ENCODE data around the gene SHISA4. TPM values are rescaled to one million over a fixed set of nuclear protein-coding genes. Genes with fewer than 3 reads are reported as not detected.
A peak's percentile ranks its signal among the peaks of the same experiment; 100 is the strongest.
"Not testable (repeated sequence)": the region's sequence is repeated elsewhere in the genome, so short reads cannot be mapped to it uniquely, and the experiment has no call there.

Gene SHISA4
- total RNA-seq, 1 experiment from 2014 or later, result 7.6 TPM

DNA sequence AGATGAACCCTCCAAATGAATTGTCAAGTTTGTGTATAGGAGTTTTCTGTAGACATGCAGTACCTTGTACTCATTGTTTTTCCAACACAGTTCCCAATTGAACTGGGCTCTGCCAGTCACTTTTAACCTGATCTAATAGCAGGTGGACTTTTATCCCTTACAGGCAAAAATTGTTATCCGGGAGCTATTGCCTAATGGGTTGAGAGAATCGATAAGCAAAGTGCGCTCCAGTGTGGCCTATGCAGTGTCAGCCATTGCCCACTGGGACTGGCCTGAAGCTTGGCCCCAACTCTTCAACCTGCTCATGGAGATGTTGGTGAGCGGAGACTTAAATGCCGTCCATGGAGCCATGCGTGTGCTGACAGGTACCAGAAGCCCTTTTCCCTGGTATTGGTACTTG, 40.5 kb upstream of the SHISA4 start:
- peaks cover 73% of the 10 kb centered on the region for H3K36me3 Mint-ChIP-seq (ENCODE audit: insufficient read depth, unreplicated experiment)
- H3K9me3 Mint-ChIP-seq (ENCODE audit: unreplicated experiment), result no peaks in the 10 kb centered on the region
- H3K4me1 Mint-ChIP-seq (ENCODE audit: insufficient read depth, unreplicated experiment), result peaks cover 43% of the 10 kb centered on the region
- TF ChIP-seq, protein P1, sequence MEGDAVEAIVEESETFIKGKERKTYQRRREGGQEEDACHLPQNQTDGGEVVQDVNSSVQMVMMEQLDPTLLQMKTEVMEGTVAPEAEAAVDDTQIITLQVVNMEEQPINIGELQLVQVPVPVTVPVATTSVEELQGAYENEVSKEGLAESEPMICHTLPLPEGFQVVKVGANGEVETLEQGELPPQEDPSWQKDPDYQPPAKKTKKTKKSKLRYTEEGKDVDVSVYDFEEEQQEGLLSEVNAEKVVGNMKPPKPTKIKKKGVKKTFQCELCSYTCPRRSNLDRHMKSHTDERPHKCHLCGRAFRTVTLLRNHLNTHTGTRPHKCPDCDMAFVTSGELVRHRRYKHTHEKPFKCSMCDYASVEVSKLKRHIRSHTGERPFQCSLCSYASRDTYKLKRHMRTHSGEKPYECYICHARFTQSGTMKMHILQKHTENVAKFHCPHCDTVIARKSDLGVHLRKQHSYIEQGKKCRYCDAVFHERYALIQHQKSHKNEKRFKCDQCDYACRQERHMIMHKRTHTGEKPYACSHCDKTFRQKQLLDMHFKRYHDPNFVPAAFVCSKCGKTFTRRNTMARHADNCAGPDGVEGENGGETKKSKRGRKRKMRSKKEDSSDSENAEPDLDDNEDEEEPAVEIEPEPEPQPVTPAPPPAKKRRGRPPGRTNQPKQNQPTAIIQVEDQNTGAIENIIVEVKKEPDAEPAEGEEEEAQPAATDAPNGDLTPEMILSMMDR (IDR thresholded peaks at IDR 0.05; ENCODE audit: unreplicated experiment), result no peak
- intact Hi-C loops (cut with micrococcal nuclease), result no loop called here
- H3K27ac Mint-ChIP-seq (ENCODE audit: low read depth, unreplicated experiment), result peak overlapping the region; percentile 46
- ChIA-PET CTCF (interaction anchor here (0.6 to 3.2 kb wide), 21 partner anchors 9 to 441 kb away, joined by 3 to 27 read pairs (median 4); partner anchors contain the start of gene IPO9), POLR2A (interaction anchor here (0.7 to 8.2 kb wide), 11 partner anchors 8 to 124 kb away, joined by 3 to 78 read pairs (median 15); partner anchors contain the start of genes IPO9 and TIMM17A)
- DNase-seq (ENCODE audit: unreplicated experiment), result no peak
- no peak overlapping the region for H3K4me3 Mint-ChIP-seq (ENCODE audit: unreplicated experiment)
- no peaks in the 10 kb centered on the region for H3K27me3 Mint-ChIP-seq (ENCODE audit: insufficient read depth, unreplicated experiment)
- BruUV-seq (replicated peaks), result no TSS peak

DNA sequence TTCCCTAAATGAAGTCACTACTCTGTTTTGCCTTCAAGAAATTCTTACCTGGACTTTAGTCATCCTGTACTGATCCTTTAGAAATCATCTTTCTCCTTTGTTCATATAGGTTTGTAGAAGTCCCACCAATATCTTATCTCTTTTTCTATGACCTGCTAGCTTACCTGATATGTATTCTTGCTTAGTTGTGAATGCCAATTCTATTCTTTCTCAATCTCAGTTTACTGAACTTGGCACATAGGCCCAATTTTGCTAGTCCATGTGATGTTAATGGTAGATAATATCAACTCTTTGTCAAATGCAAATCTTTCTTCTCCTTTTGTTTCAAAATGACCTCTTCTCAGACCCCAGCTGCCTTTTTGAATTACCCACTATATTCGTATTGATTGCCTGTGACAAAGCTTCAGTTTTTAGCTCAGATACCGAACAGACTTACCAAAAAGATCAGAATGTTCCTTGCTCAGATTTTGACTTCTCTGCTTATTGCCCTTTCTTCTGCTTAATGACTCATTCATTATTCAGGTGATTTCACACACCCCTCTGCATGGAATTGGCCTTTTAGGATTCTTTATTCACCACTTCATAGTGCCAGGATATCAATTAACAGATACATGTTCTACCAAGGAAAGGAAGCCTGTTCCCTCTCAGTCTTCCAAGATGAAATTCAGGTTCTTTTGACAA, 39.2 kb upstream of the SHISA4 start:
- Mint-ChIP-seq H3K27me3 (ENCODE audit: insufficient read depth, unreplicated experiment) (no peaks in the 10 kb centered on the region), H3K27ac (ENCODE audit: low read depth, unreplicated experiment) (peak overlapping the region; percentile 58), H3K4me1 (ENCODE audit: insufficient read depth, unreplicated experiment) (peaks cover 41% of the 10 kb centered on the region), H3K4me3 (ENCODE audit: unreplicated experiment) (peak overlapping the region; percentile 15), H3K9me3 (ENCODE audit: unreplicated experiment) (no peaks in the 10 kb centered on the region), H3K36me3 (ENCODE audit: insufficient read depth, unreplicated experiment) (peaks cover 81% of the 10 kb centered on the region)
- POLR2A ChIA-PET, result interaction anchor here (0.6 to 8.2 kb wide), 19 partner anchors 9 to 344 kb away, joined by 3 to 78 read pairs (median 6); partner anchors contain the start of genes CSRP1, IPO9 and TIMM17A
- DNase-seq (ENCODE audit: unreplicated experiment), result peak; percentile 52
- TF ChIP-seq, protein P1 (IDR thresholded peaks at IDR 0.05; ENCODE audit: unreplicated experiment), result no peak
- CTCF ChIA-PET, result interaction anchor here (0.5 to 3.2 kb wide), 24 partner anchors 9 to 535 kb away, joined by 3 to 27 read pairs (median 4); partner anchors contain the start of gene IPO9
- TSS peak; percentile 11 for BruUV-seq (replicated peaks)
- intact Hi-C loops (cut with micrococcal nuclease), result no loop called here

DNA sequence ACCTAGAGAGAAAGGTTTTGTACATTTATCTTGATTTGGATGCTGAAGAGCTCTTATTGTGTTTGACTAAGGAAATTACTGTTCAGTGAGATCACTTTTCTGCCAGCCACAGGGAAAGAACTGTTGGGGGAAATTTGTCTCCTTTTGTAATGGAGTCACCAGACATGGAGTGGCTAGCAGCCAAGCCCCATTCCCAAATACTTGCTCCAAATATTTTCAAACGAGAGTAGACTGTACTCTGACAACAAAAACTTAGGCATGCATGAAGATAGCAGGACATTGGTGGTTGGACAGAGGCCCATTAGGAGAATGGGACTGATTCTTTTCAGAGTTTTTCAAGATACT, 38.7 kb upstream of the SHISA4 start:
- H3K36me3 Mint-ChIP-seq (ENCODE audit: insufficient read depth, unreplicated experiment), result peaks cover 86% of the 10 kb centered on the region
- ChIA-PET POLR2A (interaction anchor here (0.6 to 8.2 kb wide), 17 partner anchors 8 to 344 kb away, joined by 3 to 78 read pairs (median 6); partner anchors contain the start of genes CSRP1, IPO9 and TIMM17A), CTCF (interaction anchor here (0.5 to 3.2 kb wide), 16 partner anchors 8 to 535 kb away, joined by 3 to 27 read pairs (median 4); partner anchors contain the start of gene IPO9)
- no peaks in the 10 kb centered on the region for H3K27me3 Mint-ChIP-seq (ENCODE audit: insufficient read depth, unreplicated experiment)
- DNase-seq (ENCODE audit: unreplicated experiment), result peak; percentile 51
- H3K4me3 Mint-ChIP-seq (ENCODE audit: unreplicated experiment), result no peak overlapping the region
- H3K9me3 Mint-ChIP-seq (ENCODE audit: unreplicated experiment), result no peaks in the 10 kb centered on the region
- TF ChIP-seq, protein P1 (IDR thresholded peaks at IDR 0.05; ENCODE audit: unreplicated experiment), result no peak
- no TSS peak for BruUV-seq (replicated peaks)
- peak overlapping the region; percentile 58 for H3K27ac Mint-ChIP-seq (ENCODE audit: low read depth, unreplicated experiment)
- H3K4me1 Mint-ChIP-seq (ENCODE audit: insufficient read depth, unreplicated experiment), result peaks cover 41% of the 10 kb centered on the region
- intact Hi-C loops (cut with micrococcal nuclease), result no loop called here

DNA sequence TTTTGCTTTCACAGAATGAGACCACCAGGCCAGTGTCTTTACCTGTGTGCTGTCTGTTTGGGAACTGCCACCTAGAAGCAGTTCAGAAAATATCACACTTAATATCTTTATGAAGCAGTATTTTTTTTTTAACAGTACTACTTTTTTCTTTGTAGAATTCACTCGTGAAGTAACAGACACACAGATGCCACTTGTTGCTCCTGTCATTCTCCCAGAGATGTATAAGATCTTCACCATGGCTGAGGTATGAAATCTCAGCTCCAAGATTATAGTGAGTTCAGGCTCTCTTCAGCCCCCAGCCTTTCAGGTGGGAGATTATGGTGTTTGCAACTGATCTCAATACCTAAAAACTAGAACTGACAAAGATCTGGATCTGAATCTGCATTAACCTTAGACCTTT, 36.7 kb upstream of the SHISA4 start:
- no peaks in the 10 kb centered on the region for H3K9me3 Mint-ChIP-seq (ENCODE audit: unreplicated experiment)
- H3K4me1 Mint-ChIP-seq (ENCODE audit: insufficient read depth, unreplicated experiment), result peaks cover 30% of the 10 kb centered on the region
- TF ChIP-seq, protein P1 (IDR thresholded peaks at IDR 0.05; ENCODE audit: unreplicated experiment), result no peak
- H3K27me3 Mint-ChIP-seq (ENCODE audit: insufficient read depth, unreplicated experiment), result no peaks in the 10 kb centered on the region
- ChIA-PET CTCF (interaction anchor here (0.5 to 2.4 kb wide), 6 partner anchors 22 to 454 kb away, joined by 3 to 18 read pairs (median 3); no protein-coding TSS in a partner anchor), POLR2A (interaction anchor here (1.0 to 8.2 kb wide), 6 partner anchors 9 to 31 kb away, joined by 3 to 78 read pairs (median 18); partner anchors contain the start of gene IPO9)
- H3K36me3 Mint-ChIP-seq (ENCODE audit: insufficient read depth, unreplicated experiment), result peaks cover 96% of the 10 kb centered on the region
- no TSS peak for BruUV-seq (replicated peaks)
- DNase-seq (ENCODE audit: unreplicated experiment), result no peak
- intact Hi-C loops (cut with micrococcal nuclease), result no loop called here
- peak overlapping the region; percentile 63 for H3K27ac Mint-ChIP-seq (ENCODE audit: low read depth, unreplicated experiment)
- no peak overlapping the region for H3K4me3 Mint-ChIP-seq (ENCODE audit: unreplicated experiment)

DNA sequence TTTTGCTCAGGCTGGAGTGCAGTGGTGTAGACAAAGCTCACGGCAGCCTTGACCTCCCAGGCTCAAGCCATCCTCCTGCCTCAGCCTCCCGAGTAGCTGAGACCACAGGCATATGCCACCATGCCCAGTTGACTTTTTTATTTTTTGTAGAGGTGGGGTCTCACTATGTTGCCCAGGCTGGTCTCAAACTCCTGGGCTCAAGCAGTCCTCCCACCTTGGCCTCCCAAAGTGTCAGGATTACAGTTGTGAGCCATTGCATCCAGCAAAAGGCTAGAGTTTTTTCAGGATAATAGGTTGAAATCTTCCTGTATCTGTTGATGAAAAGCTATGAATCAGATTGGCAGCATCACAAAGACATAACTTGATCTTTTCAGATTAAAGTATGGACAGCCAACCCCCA, 32.0 kb upstream of the SHISA4 start:
- BruUV-seq (replicated peaks); H3K27me3 Mint-ChIP-seq (ENCODE audit: insufficient read depth, unreplicated experiment); DNase-seq (ENCODE audit: unreplicated experiment); H3K4me3 Mint-ChIP-seq (ENCODE audit: unreplicated experiment); intact Hi-C loops (cut with micrococcal nuclease); H3K27ac Mint-ChIP-seq (ENCODE audit: low read depth, unreplicated experiment); H3K9me3 Mint-ChIP-seq (ENCODE audit: unreplicated experiment): not testable (repeated sequence)
- POLR2A ChIA-PET, result interaction anchor here (0.7 to 1.6 kb wide), 3 partner anchors 10 to 149 kb away, joined by 3 to 6 read pairs (median 3); no protein-coding TSS in a partner anchor
- CTCF ChIA-PET, result interaction anchor here (0.6 to 2.5 kb wide), 8 partner anchors 10 to 41 kb away, joined by 3 to 10 read pairs (median 6); no protein-coding TSS in a partner anchor
- Mint-ChIP-seq H3K36me3 (ENCODE audit: insufficient read depth, unreplicated experiment) (peaks cover 97% of the 10 kb centered on the region), H3K4me1 (ENCODE audit: insufficient read depth, unreplicated experiment) (peaks cover 12% of the 10 kb centered on the region)

Measured in MCF 10A (cell line).